SHP77 treated with DMSO at 0.1 percent for 48 hours (cell line): Measurements from ENCODE around the gene TRIM32.
A peak's percentile ranks its signal among the peaks of the same experiment; 100 is the strongest.

ENCODE experiments used
- DNase-seq: peaks from one replicate; lab custom pipeline; 2025; lab: John Stamatoyannopoulos, UW

The TRIM32 gene

DNA sequence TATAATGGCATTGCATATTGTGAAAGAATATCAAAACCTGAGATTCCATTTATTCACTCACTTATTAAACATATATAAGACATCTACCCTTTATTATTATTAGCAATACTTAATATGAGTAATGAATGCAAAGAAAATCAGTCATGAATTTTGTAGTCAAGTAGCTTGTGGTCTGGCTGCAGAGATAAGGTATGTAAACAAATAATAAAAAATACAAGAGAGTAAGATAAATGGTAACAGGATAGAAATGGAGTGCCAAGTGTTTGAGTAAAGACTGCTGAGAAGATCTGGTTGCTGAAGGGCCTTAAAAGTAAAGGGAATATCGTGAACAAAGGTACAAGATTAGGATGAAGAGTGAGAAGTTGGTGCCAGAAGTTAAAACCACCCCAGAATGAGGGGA lies 18.4 kb downstream of the TRIM32 start:
- DNase-seq, result no peak

DNA sequence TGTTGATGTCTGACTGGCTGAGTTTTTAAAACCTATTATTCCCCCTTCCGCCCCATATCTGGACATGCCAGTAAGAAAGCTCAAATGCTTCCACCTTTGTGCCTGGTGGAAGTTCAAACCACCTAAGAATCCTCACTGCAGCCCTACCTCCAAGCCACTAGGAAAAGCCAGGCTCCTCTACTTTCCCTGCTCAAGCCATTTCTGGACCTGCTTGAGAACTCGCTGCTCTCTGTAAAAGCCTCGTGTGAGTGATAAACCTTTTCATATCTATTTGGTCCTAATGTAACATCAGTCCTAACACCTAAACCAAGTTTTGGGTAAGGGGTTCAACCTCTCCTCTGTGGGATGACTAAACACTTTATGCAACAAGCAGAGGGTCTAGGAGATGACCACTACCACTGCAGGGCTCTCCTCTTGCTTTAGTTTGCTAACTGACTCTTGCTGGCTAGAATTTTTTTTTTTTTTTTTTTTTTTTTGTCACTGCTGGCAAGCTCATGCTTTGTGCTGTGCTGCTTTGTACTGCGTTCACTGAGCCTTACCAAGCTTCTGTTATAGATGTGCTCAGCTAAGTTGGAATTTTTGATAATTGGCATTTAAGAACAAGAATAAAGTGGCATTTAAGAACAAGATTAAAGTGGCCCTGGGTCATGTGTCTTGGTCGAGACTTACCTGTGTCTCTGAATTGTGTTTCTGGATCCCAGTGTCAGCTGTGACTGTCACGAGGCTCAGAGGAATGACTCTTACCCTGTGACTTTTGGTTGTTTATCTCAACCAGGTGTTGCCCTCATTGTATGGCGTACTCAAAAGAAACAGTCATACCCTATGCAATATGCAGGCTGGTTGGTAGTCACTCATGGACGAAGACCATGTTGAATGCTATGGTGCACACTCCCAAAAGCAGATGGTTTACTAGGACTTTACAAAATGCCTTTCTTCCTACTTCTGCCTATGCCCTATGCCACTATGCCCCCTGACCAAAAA lies 19.5 kb downstream of the TRIM32 start:
- DNase-seq, result no peak

DNA sequence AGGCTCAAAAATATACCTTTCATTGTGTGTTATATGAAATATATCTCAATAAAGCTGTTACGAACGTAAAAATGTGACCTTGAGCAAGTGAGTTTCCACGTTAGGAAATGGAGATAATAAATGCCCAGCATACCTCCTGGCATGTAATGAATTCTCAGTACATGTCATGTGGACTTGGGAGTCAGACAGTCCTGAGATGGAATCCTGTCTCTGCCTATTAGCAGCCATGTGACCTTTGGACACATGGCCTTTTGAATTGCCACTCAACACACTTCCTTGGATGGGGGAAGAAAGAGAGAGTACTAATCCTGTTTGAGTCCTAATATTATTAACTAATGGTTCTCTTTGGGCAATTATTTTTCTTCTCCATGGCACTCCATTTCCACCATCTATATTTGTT lies 25.7 kb downstream of the TRIM32 start:
- no peak for DNase-seq

DNA sequence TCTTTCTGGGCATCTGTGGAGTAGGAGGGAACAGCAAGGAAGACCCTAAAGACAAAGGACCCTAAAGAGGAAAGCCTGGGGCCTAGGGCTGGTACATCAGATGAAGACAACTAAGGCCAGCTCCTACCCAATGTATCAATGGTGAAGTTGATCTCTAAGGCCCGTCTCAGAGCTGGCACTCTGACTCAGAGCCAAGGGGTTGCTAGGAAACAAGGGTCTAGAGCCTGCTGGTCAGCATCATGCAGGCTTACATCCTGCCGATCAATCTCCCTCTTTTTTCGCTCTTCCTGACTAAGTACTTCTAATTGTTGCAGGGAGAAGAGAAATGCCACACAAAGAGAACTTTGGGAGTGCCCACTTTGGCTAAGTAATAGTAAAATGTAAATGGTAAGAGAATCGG lies 26.2 kb downstream of the TRIM32 start:
- DNase-seq, result no peak

DNA sequence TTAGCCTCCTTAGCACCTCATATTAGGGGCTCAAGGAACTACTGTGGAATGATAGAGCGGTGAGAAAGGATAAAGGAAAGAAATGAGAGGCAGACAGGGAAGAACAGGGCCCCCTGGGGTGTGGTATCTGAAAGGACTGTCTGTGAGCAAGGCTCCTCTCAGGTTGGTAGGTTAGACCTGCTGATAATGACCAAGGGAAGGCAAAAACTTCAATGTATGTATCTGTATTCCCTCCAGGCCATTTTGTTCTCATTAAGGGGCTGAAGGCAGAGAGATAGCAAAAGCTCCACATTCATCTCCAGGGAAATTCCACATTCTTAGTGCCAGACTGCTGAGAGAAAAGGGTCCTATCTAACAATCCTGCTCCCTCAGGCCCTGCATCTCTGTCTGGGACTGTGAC lies 28.6 kb downstream of the TRIM32 start:
- DNase-seq, result no peak

DNA sequence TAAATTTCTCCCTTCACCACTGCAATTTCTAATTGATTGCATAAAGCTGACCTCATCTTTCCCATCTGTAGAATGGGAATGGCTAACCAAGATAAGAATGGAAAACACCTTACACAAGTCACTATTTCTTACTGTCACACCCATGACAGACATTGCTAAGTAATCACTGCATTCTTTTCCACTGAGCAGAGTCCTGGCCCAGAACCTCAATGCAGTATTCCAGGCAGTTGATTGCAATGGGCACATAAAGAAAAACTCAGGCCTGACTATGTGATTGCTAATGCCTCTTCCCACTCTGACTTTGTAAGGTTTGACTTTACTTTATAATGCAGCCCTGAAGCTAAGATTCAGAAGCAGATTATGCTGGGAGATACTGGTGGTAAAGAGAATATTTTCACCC lies 29.3 kb downstream of the TRIM32 start:
- DNase-seq, result no peak

DNA sequence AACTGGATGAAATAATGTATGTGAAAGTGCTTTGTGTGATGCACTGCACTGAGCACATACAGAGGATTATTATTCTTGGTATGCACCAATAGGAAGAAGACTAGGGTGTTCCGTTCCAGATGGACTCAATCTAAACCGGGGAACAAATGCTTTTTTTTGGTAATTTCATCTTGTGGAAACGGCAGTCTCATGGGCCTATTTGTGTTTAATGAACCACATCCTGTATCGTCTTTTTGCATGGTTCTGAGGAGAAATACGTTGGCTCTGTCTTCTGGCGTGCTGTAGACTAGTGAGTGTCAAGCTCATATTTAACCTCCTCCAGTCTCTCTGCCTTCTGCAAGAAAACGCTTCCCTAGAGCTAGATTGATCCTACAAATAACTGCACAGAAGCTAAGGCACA lies 30.0 kb downstream of the TRIM32 start:
- DNase-seq, result no peak

DNA sequence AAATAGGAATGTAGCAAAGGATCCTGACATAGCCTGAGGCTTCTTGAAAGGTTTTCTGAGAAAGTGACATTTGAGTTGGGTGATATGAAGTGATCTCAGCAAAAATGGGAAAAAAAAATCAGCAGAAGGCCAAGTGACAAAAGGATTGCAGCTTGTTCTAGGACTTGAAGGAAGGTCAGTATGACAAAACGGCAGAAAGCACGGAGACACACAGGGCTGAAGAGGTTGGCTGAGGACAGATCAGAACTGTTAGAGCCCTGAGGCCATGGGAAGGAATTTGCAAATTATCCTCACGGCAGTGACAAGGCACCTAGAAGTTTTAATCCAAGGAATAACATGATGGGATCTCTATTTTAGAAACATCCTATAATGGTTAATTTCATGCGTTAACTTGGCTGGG lies 31.0 kb downstream of the TRIM32 start:
- no peak for DNase-seq

DNA sequence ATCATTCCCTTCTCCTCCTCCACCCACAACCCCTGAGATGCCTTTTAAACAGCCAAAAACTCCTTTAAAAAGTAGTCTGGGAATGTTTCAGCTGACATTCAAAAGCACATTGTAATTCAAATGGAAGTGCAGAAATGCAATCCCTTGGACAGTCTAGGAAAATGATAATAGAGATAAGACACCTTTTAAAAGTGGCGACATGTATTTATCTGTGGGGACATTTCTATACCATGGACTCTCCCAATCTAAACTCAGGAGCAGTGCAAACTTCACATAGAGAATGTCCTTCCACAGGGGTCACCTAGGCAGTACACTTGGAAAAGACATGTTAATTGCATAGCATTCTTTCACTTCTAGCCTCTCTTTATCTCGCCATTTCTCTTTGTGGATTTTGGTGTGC lies 33.0 kb downstream of the TRIM32 start:
- no peak for DNase-seq

DNA sequence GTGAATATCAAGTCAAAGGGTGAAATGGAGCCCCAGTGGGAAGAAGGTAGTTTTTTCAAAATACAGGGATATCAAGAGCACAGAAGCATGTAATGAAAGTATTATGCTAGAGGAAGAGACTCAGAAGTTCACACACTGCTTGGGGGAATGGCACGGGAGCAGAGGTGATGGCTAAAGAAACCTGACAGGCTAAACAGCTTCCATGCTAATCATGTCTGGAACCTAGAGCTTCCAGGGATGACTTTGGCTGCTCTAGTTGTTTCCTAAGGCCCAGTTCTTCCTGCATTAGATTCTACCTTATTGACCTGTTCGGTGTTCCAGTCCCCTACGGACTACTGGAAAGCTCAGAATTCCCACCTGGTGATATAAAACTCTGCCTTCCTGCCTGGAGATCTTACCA lies 34.3 kb downstream of the TRIM32 start:
- no peak for DNase-seq

DNA sequence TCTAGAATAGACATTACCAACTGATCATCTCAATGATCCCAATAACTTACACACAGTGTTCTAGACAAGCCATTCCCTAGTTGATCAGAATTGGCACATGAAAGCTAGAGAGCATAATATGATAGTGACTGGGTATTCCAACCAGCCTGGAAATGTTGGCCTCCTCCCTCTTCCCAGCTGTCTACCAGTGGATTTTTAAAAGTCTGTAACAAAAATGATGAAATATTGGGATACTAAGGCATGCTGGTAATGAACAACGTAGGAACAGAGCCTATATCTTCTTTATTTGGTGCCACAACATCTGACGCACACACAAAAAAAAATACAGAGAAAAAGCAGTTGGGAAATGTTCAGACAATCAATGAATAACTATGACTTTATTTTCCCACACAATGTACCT lies 34.8 kb downstream of the TRIM32 start:
- no peak for DNase-seq

DNA sequence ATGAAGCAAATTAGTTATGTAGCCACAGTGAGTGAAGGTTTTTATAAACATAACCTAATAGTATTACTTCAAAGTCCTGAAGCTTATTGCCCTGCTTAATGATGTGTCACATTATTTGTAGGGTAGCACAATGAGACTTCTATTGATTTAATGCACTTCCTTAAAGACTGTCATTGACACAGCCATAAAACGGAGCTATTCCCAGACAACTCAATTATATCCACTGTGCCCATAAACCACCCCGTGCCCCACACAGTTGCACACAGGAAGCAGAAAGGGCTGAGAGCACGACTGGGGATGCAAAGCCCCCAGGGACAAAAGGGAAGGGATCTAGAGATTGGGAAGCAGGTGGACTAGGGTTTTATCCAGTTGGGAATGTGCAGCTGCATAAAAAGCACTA lies 37.0 kb downstream of the TRIM32 start:
- DNase-seq, result no peak

DNA sequence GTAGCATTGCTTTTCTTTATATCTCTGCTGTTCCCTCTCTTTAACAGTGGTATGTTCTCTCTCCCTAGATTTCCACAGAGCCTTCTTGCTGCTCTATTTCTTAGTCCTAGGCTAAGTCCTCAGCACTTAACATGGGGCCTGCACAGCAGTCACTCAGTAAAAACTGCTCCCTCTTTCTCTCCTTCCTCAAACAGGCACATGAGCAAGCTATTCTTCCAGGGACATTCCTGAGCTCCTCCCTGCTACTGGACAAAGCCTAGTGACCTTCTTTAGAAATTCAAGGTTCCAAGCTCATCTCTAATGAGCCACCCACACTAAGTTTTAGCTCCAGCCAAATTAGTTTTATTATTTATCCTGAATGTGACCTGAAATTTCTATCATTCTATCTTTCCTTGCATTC lies 39.5 kb downstream of the TRIM32 start:
- no peak for DNase-seq

DNA sequence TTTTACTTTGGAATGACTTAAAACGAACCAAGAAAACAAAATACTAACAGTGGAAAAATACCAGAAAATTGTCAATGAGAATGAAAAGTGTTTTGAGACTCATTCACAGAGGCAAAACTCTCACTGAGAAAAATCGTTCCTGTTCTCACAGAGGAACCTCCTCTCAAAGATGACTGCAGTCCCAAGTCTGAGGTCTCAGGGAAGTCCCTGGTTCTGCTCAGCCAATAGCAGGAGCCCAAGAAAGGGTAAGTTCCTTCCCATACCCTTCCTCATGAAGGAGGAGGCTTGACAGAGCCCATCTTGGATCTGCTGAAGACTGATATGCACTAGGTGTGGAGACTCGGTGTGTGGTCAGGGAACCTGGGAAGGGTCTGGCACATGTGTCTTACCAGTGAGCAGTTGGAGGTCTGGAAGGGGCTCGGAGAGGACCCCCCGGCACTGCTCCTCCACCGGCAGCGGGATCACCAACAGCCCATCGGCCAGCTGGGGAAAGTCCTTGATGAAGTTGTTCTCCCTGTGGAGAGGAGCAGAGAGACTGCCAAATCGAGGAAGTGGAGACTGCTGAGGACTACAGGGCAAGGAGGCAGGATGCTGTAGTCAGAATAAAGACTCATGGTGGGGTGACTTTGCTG lies 46.0 kb downstream of the TRIM32 start:
- no peak for DNase-seq

DNA sequence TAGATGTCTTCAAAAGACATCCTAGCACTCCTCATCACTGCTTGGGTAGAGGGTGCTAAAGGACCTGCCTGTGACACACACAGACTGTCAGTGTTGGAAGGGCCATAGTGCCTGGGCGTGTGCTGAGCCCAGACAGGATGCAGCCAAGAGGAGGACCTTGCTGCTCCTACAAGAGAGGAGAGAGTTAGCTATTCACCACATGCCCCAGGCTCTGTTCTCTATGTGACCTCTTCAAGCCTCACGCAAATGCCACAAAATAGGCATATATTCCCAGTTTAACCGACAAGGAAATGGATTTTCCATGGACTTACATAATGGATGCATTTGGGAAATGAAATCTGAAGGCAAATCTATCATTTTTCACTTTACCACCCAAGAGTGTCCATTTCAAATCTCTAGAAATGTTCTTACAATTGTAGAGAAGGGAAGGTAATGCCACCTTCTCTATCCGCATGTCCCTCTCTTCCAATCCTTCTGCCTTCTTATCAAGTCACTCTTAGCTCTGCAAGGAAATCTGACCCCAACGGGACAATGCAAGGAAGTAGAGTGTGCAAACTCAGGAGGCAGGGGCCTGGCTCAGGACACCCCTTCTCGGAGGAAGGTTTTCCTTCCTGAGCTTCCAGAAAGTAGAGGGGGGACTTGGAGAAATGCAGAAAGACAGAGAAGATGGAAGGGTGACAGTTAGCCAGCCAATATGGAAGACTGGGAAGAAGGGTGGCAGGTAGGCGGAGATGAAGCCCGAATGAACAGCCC lies 49.5 kb downstream of the TRIM32 start:
- no peak for DNase-seq

DNA sequence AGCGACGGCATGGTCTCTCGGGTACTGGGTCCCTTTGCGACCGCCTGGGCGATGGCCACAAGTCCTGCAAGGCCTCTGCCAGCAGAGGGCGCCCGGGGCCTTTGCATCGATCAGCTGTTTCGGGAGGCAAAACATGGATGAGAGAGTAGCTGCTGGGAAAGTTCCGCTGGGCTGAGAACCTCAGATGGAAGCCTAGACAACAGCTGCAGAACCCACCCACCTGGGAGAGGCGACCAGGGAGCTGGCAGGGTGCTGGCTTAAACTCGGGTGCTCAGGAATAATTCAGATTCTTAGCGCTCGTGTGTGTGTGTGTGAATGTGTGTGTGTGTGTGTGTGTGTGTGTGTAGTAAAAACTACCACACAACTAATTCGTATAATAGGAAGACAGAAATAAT lies 50.0 kb downstream of the TRIM32 start:
- peak; percentile 6 for DNase-seq

DNA sequence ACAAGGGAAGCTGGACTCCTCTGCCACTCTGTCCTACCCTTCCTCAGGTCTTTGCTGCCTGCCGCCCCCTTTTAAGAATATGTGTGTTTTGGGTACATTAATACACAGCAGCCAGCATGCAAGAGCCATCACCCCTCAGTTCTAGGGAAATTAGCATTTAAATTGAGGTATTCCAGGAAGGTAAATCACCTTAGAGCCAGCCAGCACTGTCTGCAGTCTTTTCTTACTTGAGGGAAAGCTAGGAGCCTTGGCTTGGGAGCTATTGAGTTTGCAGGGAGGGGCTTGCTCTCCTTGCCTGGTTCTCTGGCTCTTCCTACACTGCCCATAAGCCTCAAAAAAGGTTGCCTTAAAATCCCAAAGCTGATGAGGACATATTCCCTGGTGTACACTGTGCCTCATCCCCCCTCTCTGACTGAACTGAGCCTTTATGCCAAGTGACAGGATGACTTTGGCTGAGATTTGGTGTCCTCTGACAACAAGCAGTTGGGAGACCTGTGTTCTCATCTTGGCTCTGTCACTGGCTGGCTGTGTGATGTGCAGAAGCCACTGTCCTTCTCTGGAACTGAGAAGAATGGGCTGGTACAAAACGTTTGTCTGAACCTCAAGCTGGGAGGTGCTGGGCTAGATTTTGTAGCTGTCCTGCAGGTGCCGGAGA lies 54.1 kb downstream of the TRIM32 start:
- no peak for DNase-seq

DNA sequence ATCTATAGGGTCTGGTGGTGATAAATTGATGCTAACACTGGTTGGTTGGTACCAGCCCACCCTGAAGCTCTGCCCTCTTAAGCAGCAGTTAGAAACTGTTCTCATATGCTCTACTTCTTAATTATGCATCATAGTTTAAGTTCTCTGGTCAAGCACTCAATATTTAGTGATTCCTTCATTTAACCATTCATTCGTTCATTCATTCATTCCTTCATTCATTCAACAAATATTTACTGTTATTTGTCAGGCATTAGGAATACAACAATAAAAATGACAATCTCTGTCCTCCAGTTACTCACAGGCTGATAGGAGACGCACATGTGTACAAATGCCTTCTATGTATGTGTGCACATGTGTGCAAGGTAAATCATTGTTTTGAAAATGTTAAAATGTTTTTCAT lies 54.6 kb downstream of the TRIM32 start:
- no peak for DNase-seq

DNA sequence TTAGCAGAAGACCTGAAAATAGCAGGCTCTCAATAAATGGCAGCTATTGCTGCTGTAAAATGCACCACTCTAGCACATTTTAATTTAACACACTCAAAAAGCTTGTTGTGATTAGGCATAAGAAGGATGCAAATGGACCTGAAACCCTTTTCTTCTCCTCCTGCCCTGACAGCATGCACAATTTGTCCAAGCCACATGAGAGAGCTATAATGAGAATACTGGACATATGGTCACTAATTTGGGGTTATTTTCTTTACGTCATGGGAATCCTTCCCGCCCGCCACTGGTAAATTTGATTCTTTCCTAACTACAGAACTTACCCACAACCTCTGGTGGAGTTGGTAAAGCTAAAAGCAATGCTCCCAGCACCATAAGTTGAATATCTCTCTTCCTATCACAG lies 62.1 kb downstream of the TRIM32 start:
- no peak for DNase-seq

DNA sequence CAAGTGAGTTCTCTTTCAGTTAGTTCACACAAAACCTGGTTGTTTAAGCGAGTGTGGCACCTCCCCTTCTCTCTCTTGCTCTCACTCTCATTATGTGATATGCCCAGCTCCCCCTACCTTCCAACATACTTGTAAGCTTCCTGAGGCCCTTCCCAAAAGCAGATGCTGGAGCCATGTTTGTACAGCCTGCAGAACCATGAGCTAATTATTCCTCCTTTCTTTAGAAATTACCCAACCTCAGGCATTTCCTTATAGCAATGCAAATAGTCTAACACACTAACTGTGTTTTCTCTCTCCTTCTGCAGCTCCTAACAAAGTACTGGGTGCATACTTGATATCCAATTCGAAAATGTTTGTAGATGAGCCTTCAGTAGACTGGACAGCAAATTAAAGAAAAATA lies 62.7 kb downstream of the TRIM32 start:
- DNase-seq, result no peak

DNA sequence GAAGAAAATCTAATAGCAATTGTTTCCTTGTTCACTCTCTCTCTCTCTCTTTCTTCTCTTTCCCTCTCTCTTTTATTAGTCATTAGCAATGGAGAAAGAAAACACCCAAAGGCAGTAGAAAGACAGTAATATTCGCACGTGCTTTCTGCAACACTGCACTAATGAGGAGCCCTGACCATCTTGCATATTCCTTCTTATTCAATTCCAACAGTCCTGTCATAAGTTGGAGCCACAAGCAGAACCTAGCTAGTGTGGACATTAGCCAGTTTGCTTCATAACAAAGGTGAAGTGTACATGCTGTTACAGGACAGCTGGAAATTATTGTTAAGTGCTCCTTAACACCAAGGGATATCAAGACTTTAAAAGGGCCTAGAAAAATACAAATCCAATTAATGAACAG lies 63.4 kb downstream of the TRIM32 start:
- no peak for DNase-seq
